GM21529 (cell line): Measurements from ENCODE around the gene MYO5A.
"Not testable (repeated sequence)": the region's sequence is repeated elsewhere in the genome, so short reads cannot be mapped to it uniquely, and the experiment has no call there.

Experiments
- ATAC-seq: cut with Tn5 transposase; IDR thresholded peaks from one replicate; pipeline ENCODE4 v1.9.1; 2021; ENCODE audit not compliant: unreplicated experiment

The MYO5A gene

GRCh38 chr15:52295421-52296001 lies 233.2 kb downstream of the MYO5A start, which contains the start of gene MYO5C:
TSS of gene MYO5C (minus strand) at chr15:52295804. CDS start at chr15:52295636, 168 bp downstream.
- no peak for ATAC-seq

DNA sequence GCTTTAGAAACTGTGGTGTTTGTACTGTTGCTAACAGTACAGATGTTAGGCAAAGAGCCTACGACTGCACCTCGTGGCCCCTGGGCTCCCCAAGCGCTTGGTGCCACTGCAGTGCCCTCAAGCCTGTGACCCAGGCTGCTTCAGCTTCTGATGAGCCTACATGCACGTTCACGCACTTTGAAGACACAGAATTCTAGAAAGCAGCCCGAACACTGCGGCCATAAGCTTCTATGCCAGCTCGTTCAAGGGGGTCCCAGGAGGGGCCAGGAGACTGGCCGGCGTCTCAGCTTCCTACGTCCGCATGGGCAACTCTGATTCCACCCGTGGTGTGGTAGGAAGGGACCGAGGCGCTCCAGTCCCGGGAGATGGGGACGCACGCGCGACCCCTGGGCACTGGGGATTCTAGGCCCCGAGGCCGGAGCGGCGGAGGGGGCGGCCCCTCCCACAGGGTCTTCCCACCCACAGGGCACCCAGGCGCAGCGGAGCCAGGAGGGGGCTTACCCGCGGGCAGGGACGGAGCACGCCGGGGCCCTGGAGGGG lies 233.7 kb downstream of the MYO5A start:
- no peak for ATAC-seq

DNA sequence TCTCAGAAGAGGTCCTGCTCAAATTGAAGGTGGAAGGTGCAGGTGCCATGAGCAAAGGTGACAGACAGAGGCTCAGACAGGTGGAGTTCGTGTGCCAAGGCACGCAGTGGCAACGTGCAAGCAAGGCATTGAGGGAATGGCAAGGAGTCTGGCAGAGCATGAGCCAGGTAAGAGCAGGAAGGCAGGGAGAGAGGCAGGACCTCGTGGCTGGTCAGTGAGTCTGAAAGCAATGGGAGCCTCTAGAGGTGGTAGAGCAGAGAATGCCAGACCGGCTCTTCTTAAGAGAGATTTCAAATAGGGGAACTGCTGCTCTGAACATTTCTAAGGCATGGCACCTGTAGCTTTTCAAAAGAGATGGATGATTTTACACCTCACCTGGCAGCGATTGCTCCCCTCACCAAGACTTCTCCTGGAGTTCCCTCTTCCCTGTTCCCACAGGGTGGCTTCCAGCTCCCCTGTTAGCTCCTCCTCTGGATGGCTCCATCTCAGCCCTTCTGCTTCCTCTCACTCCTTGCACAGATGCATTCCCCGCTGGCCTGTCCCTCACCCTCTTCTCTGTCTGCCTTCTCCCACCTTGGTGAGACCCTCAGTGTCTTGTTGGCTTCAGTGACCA lies 235.8 kb downstream of the MYO5A start:
- no peak for ATAC-seq

GRCh38 chr15:52291204-52291603 lies 237.5 kb downstream of the MYO5A start:
- ATAC-seq: no peak

DNA sequence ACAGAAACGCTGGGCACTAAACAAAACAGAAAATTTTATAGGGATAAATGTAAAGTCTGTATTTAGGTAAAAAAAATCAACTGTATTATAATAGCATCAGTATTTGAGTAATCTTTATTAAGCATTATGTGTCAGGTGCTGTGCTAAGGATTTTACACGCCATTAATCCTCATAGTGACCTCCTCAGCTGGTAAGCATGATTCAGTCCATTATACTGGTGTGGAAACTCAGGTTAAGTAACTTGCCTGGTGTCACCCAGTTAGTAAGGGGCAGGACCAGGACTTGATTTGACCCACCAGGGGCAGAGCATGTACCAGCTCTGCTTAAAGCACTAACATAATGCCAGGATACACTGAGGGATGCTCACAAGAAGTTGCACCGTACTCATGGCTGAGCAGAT lies 237.9 kb downstream of the MYO5A start:
- ATAC-seq: no peak

GRCh38 chr15:52290329-52290728 lies 238.4 kb downstream of the MYO5A start:
- ATAC-seq: no peak

- no peak for ATAC-seq
Observed at GRCh38 chr15:52289629-52290081, 239.0 kb downstream of the MYO5A start.

- ATAC-seq: no peak
Observed at GRCh38 chr15:52288986-52289385, 239.7 kb downstream of the MYO5A start.

- ATAC-seq: no peak
Observed at GRCh38 chr15:52288051-52288942, 240.4 kb downstream of the MYO5A start.

- no peak for ATAC-seq
Observed at GRCh38 chr15:52287114-52287513, 241.6 kb downstream of the MYO5A start.

- not testable (repeated sequence) for ATAC-seq
Observed at GRCh38 chr15:52285941-52286340, 242.7 kb downstream of the MYO5A start.

- ATAC-seq: no peak
Observed at GRCh38 chr15:52284164-52284563, 244.5 kb downstream of the MYO5A start.

- ATAC-seq: no peak
Observed at GRCh38 chr15:52283281-52283680, 245.4 kb downstream of the MYO5A start.

GRCh38 chr15:52282418-52282817 lies 246.3 kb downstream of the MYO5A start:
- ATAC-seq: no peak

GRCh38 chr15:52281085-52282035 lies 247.3 kb downstream of the MYO5A start:
- ATAC-seq: no peak

DNA sequence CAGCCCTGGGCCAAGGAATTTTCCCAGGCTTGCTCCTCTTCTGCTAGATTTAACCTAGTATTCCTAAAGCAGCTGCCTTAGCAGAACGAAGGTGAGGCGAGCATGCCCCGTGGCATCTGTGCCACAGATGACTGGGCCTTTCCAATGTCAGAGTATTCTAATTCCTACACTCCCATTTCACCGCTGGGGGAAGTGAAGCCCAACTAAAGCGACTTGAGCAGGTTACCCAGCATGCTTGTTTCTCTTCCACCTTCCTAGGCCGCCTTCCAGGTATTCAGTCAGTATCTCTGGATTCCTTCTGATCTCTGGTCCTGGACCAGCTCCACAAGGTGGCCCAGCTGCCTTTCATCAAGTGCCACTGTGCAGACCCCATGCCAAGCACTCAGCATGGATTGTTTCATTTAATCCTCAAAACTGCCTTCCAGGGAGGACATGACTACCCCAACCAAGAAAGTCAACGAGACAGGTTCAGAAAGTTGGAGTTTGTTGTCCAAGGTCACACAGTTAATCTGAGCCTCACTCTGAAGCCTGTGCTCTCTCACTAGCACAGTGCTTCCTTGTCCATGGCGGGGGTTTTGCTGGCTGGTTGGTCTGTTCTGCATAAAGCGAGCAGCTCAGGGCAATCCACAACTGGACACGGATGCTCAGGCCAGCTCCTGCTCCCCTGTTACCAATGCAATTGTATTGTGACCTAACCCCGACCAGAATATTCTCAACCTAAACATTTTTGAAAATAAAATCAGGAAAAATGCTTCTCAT lies 248.2 kb downstream of the MYO5A start:
- ATAC-seq: no peak

GRCh38 chr15:52278636-52279367 lies 249.9 kb downstream of the MYO5A start:
- no peak for ATAC-seq

GRCh38 chr15:52278135-52278534 lies 250.5 kb downstream of the MYO5A start:
- ATAC-seq: no peak

GRCh38 chr15:52277575-52277974 lies 251.1 kb downstream of the MYO5A start:
- no peak for ATAC-seq
